GM18867 (cell line): Measurements from ENCODE around the gene SPCS2.
"Not testable (repeated sequence)": the region's sequence is repeated elsewhere in the genome, so short reads cannot be mapped to it uniquely, and the experiment has no call there.

ENCODE experiments used
- ATAC-seq: cut with Tn5 transposase; IDR thresholded peaks from one replicate; pipeline ENCODE4 v1.9.1; 2021; ENCODE audit warnings: mild to moderate bottlenecking, moderate library complexity; ENCODE audit not compliant: unreplicated experiment

The SPCS2 gene

GRCh38 chr11:74992852-74993251 lies 43.8 kb downstream of the SPCS2 start:
- no peak for ATAC-seq

GRCh38 chr11:75000975-75001354 lies 51.9 kb downstream of the SPCS2 start:
- ATAC-seq = no peak

GRCh38 chr11:75001686-75002085 lies 52.6 kb downstream of the SPCS2 start:
- ATAC-seq = no peak

GRCh38 chr11:75002516-75002915 lies 53.5 kb downstream of the SPCS2 start:
- no peak for ATAC-seq

GRCh38 chr11:75004215-75004614 lies 55.1 kb downstream of the SPCS2 start:
- no peak for ATAC-seq

GRCh38 chr11:75011357-75011756 lies 62.3 kb downstream of the SPCS2 start:
- no peak for ATAC-seq

GRCh38 chr11:75011872-75012271 lies 62.8 kb downstream of the SPCS2 start:
- no peak for ATAC-seq

GRCh38 chr11:75013051-75013450 lies 64.0 kb downstream of the SPCS2 start:
- no peak for ATAC-seq

GRCh38 chr11:75014129-75014528 lies 65.1 kb downstream of the SPCS2 start:
- ATAC-seq = no peak

- ATAC-seq = not testable (repeated sequence)
Measured at GRCh38 chr11:75019200-75019599, 70.1 kb downstream of the SPCS2 start.

- not testable (repeated sequence) for ATAC-seq
Measured at GRCh38 chr11:75020328-75020727, 71.3 kb downstream of the SPCS2 start.

GRCh38 chr11:75022296-75022695 lies 73.2 kb downstream of the SPCS2 start:
- ATAC-seq = no peak

- ATAC-seq = no peak
Measured at GRCh38 chr11:75022759-75023396, 73.8 kb downstream of the SPCS2 start.

GRCh38 chr11:75023446-75024067 lies 74.5 kb downstream of the SPCS2 start:
- ATAC-seq = no peak

- no peak for ATAC-seq
Measured at GRCh38 chr11:75024068-75024449, 75.0 kb downstream of the SPCS2 start.

GRCh38 chr11:75024764-75025211 lies 75.7 kb downstream of the SPCS2 start:
- no peak for ATAC-seq

- ATAC-seq = no peak
Measured at GRCh38 chr11:75025561-75025960, 76.5 kb downstream of the SPCS2 start.

GRCh38 chr11:75028321-75028720 lies 79.3 kb downstream of the SPCS2 start:
- ATAC-seq = no peak
